Neuronal stem cell (in vitro differentiated cells): Measurements from ENCODE around the gene MAST4.

ENCODE experiments used
- DNase-seq: peaks from one replicate; pipeline ENCODE4 v3.0.0-alpha.2; 2013; ENCODE audit warnings: low spot score
- H2AFZ ChIP-seq: one replicate; pipeline ENCODE4 v1.6.1; 2013; ENCODE audit warnings: mild to moderate bottlenecking, low read length, inconsistent platforms
- H2AK5ac ChIP-seq: 2 replicates; pipeline ENCODE4 v1.6.1; 2013; ENCODE audit warnings: low read depth, mild to moderate bottlenecking, inconsistent platforms, low read length, moderate library complexity, mixed read lengths
- H2BK120ac ChIP-seq: 2 replicates; pipeline ENCODE4 v1.6.1; 2013; ENCODE audit warnings: low read depth, mild to moderate bottlenecking, inconsistent platforms, low read length, moderate library complexity, mixed read lengths
- H2BK12ac ChIP-seq: one replicate; pipeline ENCODE4 v1.6.1; 2013; ENCODE audit warnings: low read length, inconsistent platforms
- H2BK15ac ChIP-seq: 2 replicates; pipeline ENCODE4 v1.6.1; 2013; ENCODE audit warnings: mild to moderate bottlenecking, low read length, inconsistent platforms, mixed read lengths
- H2BK5ac ChIP-seq: one replicate; pipeline ENCODE4 v1.6.1; 2013; ENCODE audit warnings: inconsistent platforms, mild to moderate bottlenecking, low read length, moderate library complexity
- H3K14ac ChIP-seq: one replicate; pipeline ENCODE4 v1.6.1; 2013; ENCODE audit warnings: low read length, inconsistent platforms
- H3K18ac ChIP-seq: 2 replicates; pipeline ENCODE4 v1.6.1; 2013; ENCODE audit warnings: low read length, inconsistent platforms
- H3K23ac ChIP-seq: 2 replicates; pipeline ENCODE4 v1.6.1; 2013; ENCODE audit warnings: low read depth, mild to moderate bottlenecking, mixed read lengths, low read length, inconsistent platforms; ENCODE audit not compliant: poor library complexity
- H3K27ac ChIP-seq: replicated peaks from 3 replicates; pipeline ENCODE4 v1.5.1; 2013; ENCODE audit warnings: low read length, inconsistent platforms
- H3K27me3 ChIP-seq, 3 experiments: 2 replicates each; pipeline ENCODE4 v1.6.1; 2013; ENCODE audit warnings: low read length in 3 of 3, mild to moderate bottlenecking in 2 of 3, inconsistent platforms in 1 of 3, low read depth in 1 of 3, mixed read lengths in 1 of 3, moderate library complexity in 1 of 3; ENCODE audit not compliant: control insufficient read depth in 3 of 3, insufficient read depth in 3 of 3
- H3K36me3 ChIP-seq, 2 donors: replicated peaks in 1 of 2; 2 replicates each; pipeline ENCODE4 v1.6.1; 2013; ENCODE audit warnings: low read length in 2 of 2; ENCODE audit not compliant: control insufficient read depth in 2 of 2, insufficient read depth in 2 of 2
- H3K4ac ChIP-seq: 2 replicates; pipeline ENCODE4 v1.6.1; 2013; ENCODE audit warnings: inconsistent platforms, mild to moderate bottlenecking, low read length, moderate library complexity
- H3K4me1 ChIP-seq, 2 donors: 1 replicate in 1 of 2; 2 replicates in 1 of 2; pipeline ENCODE4 v1.6.1; 2013; ENCODE audit warnings: low read length in 2 of 2, low read depth in 1 of 2; ENCODE audit not compliant: control insufficient read depth in 2 of 2, insufficient read depth in 1 of 2
- H3K4me2 ChIP-seq: one replicate; pipeline ENCODE4 v1.6.1; 2013; ENCODE audit warnings: mild to moderate bottlenecking, low read length, inconsistent platforms; ENCODE audit not compliant: insufficient read depth, poor library complexity, severe bottlenecking
- H3K4me3 ChIP-seq, 2 donors: 2 replicates each; pipeline ENCODE4 v1.5.1; 2013; ENCODE audit warnings: low read length in 2 of 2, mild to moderate bottlenecking in 2 of 2, inconsistent platforms in 1 of 2, moderate library complexity in 1 of 2
- H3K79me1 ChIP-seq: one replicate; pipeline ENCODE4 v1.6.1; 2013; ENCODE audit warnings: low read depth, mild to moderate bottlenecking, inconsistent platforms, low read length, moderate library complexity
- H3K9ac ChIP-seq: one replicate; pipeline ENCODE4 v1.6.1; 2013; ENCODE audit warnings: mild to moderate bottlenecking, low read depth, low read length, inconsistent platforms; ENCODE audit not compliant: poor library complexity
- H3K9me3 ChIP-seq, 2 donors: replicated peaks in 1 of 2; 2 replicates each; pipeline versions ENCODE3 to v1.6.1; 2013; ENCODE audit warnings: low read length in 2 of 2, mild to moderate bottlenecking in 2 of 2, inconsistent platforms in 1 of 2, low read depth in 1 of 2, mixed read lengths in 1 of 2, moderate library complexity in 1 of 2; ENCODE audit not compliant: control insufficient read depth in 2 of 2, insufficient read depth in 1 of 2
- H4K8ac ChIP-seq: one replicate; pipeline ENCODE4 v1.6.1; 2013; ENCODE audit warnings: low read depth, mild to moderate bottlenecking, inconsistent platforms, low read length, moderate library complexity
- H4K91ac ChIP-seq: one replicate; pipeline ENCODE4 v1.6.1; 2013; ENCODE audit warnings: low read length, low read depth, mild to moderate bottlenecking, inconsistent platforms; ENCODE audit not compliant: poor library complexity
- whole genome bisulfite sequencing, 2 donors: extraction: QIAGEN DNeasy Blood & Tissue Kit; methylation state at CpG; one replicate each; pipeline ENCODE4 v1.1.7; 2013; ENCODE audit warnings: missing lambda C conversion rate in 2 of 2, mixed read lengths in 1 of 2; ENCODE audit not compliant: insufficient read length in 2 of 2, insufficient replicate concordance in 1 of 2; ENCODE audit errors: extremely low coverage in 2 of 2; 5-methylcytosine and 5-hydroxymethylcytosine counted together

MAST4 gene

DNA sequence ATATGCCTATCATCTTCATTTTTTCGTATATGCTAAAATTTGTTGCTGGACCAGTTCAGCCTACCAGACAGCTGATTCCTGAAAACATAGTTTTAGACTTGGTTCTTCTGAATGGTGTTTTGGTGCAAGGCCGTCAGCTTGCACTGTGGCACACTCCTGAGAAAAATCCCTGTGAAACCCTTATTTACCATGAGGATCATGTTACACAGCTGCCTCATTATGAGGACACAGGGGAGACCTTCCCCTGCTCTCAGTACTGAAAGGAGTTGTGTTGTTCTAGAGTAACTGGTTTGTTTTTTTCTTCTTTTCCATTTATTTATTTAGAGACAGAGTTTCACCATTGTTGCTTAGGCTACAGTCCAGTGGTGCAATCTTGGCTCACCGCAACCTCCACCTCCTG is 37.6 kb downstream of the MAST4 start:
- Histone ChIP-seq H3K18ac (no peak overlapping the region), H2BK120ac (no peak overlapping the region), H2AK5ac (no peak overlapping the region), H4K91ac (no peak overlapping the region), H2AFZ (no peak overlapping the region), H3K9me3 (no peaks in the 10 kb centered on the region), H3K9ac (no peak overlapping the region), H4K8ac (no peak overlapping the region), H3K27ac (no peak overlapping the region), H3K36me3 (no peaks in the 10 kb centered on the region), H3K4ac (no peak overlapping the region), H3K79me1 (no peaks in the 10 kb centered on the region), H2BK5ac (no peak overlapping the region), H3K23ac (no peak overlapping the region), H2BK12ac (no peak overlapping the region), H3K14ac (no peak overlapping the region), H3K4me2 (no peak overlapping the region), H3K27me3 (no peaks in the 10 kb centered on the region), H3K4me1 (no peaks in the 10 kb centered on the region), H3K4me3 (no peak overlapping the region), H2BK15ac (no peak overlapping the region)
- DNase-seq = peak; percentile 18
- WGBS, 2 donors = no CpG with 5 or more reads among the region's 3 CpGs

DNA sequence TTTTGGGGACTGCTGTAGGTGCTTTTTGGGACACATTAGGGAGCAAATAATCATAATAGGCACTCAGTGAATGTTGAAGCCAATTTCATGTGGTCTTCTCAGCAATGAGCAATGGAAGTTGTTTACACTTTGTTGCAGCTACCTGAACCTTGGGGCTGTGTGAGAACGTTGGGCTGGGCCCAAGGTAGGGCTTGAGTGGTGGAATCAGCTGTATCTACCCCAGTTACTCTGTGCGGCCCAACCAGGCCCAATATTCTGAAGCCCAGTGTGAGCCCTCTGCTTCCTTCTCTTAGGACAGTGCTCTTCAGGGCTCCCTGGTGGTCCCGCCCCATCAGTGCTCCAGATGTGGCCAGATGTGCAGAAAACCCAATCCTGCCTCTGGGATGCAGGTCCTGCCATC is 38.4 kb downstream of the MAST4 start:
- H4K91ac ChIP-seq = no peak overlapping the region
- no peak overlapping the region for H3K18ac ChIP-seq
- no peak overlapping the region for H3K4me2 ChIP-seq
- no peak overlapping the region for H3K23ac ChIP-seq
- H3K9ac ChIP-seq = no peak overlapping the region
- no peak overlapping the region for H2BK12ac ChIP-seq
- no peaks in the 10 kb centered on the region for H3K9me3 ChIP-seq
- H3K4me1 ChIP-seq = no peaks in the 10 kb centered on the region
- no peak for DNase-seq
- H3K14ac ChIP-seq = no peak overlapping the region
- H3K27me3 ChIP-seq = no peaks in the 10 kb centered on the region
- no CpG with 5 or more reads among the region's 3 CpGs for WGBS, 2 donors
- H2AK5ac ChIP-seq = no peak overlapping the region
- H3K4me3 ChIP-seq = no peak overlapping the region
- H3K4ac ChIP-seq = no peak overlapping the region
- no peaks in the 10 kb centered on the region for H3K79me1 ChIP-seq
- no peak overlapping the region for H4K8ac ChIP-seq
- H2AFZ ChIP-seq = no peak overlapping the region
- no peak overlapping the region for H2BK120ac ChIP-seq
- no peak overlapping the region for H2BK5ac ChIP-seq
- H3K36me3 ChIP-seq = no peaks in the 10 kb centered on the region
- H2BK15ac ChIP-seq = no peak overlapping the region
- no peak overlapping the region for H3K27ac ChIP-seq

DNA sequence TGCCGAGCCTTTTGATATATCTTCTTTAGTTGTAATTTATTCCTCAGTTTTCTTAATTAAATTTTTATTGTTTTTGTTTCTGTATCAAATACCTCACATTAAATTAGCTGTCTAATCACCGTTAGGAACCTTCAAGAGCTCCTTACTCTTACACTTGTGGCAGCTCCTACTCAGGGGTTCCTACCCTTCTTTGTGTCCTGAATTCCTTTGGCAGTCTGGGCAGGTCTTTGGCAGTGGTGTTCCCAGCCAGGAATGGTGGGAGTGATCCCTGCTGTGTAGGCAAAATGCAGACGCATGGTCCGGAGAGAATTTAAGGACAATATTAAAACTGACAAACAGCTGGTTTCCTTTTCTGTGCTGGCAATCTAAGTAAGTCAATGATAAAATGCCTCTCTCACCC is 41.8 kb downstream of the MAST4 start:
- WGBS, 2 donors = no CpG with 5 or more reads among the region's 4 CpGs
- Histone ChIP-seq H4K91ac (no peak overlapping the region), H3K4me1 (no peaks in the 10 kb centered on the region), H3K27me3 (no peaks in the 10 kb centered on the region), H3K4me2 (no peak overlapping the region), H3K9me3 (no peaks in the 10 kb centered on the region), H2BK5ac (no peak overlapping the region), H3K27ac (no peak overlapping the region), H2BK12ac (no peak overlapping the region), H2BK120ac (no peak overlapping the region), H3K23ac (no peak overlapping the region), H3K18ac (no peak overlapping the region), H3K4ac (no peak overlapping the region), H3K4me3 (no peak overlapping the region), H3K36me3 (no peaks in the 10 kb centered on the region), H3K9ac (no peak overlapping the region), H3K14ac (no peak overlapping the region), H4K8ac (no peak overlapping the region), H2AFZ (no peak overlapping the region), H2BK15ac (no peak overlapping the region), H3K79me1 (no peaks in the 10 kb centered on the region), H2AK5ac (no peak overlapping the region)
- DNase-seq = no peak

DNA sequence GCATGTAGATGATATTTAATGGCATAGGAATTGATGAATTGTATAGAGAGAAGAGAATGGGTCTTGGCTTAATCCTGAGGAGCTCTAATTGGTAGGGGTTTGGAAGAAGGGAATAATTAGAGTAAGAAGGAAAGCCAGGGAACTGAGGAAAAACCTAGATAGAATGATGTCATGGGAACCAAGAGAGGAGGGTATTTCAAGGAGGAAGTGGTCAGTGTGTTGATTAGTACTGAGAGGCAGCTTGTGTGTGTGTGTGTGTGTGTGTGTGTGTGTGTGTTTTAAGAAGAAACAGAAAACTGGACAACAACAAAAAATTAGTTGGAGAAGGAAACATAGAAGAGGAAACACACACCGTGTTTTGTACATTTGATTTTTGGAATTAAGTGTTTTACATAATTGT is 42.8 kb downstream of the MAST4 start:
- Histone ChIP-seq H2BK12ac (no peak overlapping the region), H4K8ac (no peak overlapping the region), H3K18ac (no peak overlapping the region), H3K4me3 (no peak overlapping the region), H2BK15ac (no peak overlapping the region), H2BK120ac (no peak overlapping the region), H3K4me1 (no peaks in the 10 kb centered on the region), H3K27me3 (no peaks in the 10 kb centered on the region), H2AFZ (no peak overlapping the region), H3K79me1 (no peaks in the 10 kb centered on the region), H3K23ac (no peak overlapping the region), H3K36me3 (no peaks in the 10 kb centered on the region), H3K9me3 (no peaks in the 10 kb centered on the region), H3K9ac (no peak overlapping the region), H3K4ac (no peak overlapping the region), H3K27ac (no peak overlapping the region), H3K14ac (no peak overlapping the region), H3K4me2 (no peak overlapping the region), H2AK5ac (no peak overlapping the region), H4K91ac (no peak overlapping the region), H2BK5ac (no peak overlapping the region)
- no peak for DNase-seq
- WGBS, 2 donors = no CpG with 5 or more reads among the region's 1 CpG
